ENCODE data around the gene MRPS33.
"Not testable (repeated sequence)": the region's sequence is repeated elsewhere in the genome, so short reads cannot be mapped to it uniquely, and the experiment has no call there.

MRPS33 gene

DNA sequence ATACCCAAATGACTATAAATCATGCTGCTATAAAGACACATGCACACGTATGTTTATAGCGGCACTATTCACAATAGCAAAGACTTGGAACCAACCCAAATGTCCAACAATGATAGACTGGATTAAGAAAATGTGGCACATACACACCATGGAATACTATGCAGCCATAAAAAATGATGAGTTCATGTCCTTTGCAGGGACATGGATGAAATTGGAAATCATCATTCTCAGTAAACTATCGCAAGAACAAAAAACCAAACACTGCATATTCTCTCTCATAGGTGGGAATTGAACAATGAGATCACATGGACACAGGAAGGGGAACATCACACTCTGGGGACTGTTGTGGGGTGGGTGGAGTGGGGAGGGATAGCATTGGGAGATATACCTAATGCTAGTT lies 23.3 kb upstream of the MRPS33 start:
- H3K4me3 ChIP-seq (ENCODE audit: low read depth in 1 of 5, low read length in 5 of 5); H3K9ac ChIP-seq (ENCODE audit: low read length in 5 of 5); H3K27me3 ChIP-seq (ENCODE audit: control insufficient read depth in 5 of 5, insufficient read depth in 4 of 5, low read length in 5 of 5); H3K27ac ChIP-seq (ENCODE audit: low read depth, low read length); H3K36me3 ChIP-seq (ENCODE audit: control insufficient read depth in 5 of 5, insufficient read depth in 5 of 5, low read length in 5 of 5); H3K9me3 ChIP-seq (ENCODE audit: control insufficient read depth in 5 of 5, low read length in 5 of 5); H3K4me1 ChIP-seq (ENCODE audit: control insufficient read depth in 5 of 5, insufficient read depth in 5 of 5, low read length in 5 of 5): not testable (repeated sequence)

DNA sequence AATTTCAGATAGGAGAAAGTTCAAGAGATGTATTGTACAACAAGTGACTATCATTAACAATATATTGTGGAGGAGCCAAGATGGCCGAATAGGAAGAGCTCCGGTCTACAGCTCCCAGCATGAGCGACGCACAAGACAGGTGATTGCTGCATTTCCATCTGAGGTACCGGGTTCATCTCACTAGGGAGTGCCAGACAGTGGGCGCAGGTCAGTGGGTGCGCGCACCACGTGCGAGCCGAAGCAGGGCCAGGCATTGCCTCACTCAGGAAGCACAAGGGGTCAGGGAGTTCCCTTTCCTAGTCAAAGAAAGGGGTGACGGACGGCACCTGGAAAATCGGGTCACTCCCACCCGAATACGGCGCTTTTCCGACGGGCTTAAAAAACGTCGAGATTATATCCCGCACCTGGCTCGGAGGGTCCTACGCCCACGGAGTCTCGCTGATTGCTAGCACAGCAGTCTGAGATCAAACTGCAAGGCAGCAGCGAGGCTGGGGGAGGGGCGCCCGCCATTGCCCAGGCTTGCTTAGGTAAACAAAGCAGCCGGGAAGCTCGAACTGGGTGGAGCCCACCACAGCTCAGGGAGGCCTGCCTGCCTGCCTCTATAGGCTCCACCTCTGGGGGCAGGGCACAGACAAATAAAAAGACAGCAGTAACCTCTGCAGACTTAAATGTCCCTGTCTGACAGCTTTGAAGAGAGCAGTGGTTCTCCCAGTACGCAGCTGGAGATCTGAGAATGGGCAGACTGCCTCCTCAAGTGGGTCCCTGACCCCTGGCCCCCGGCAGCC lies 18.0 kb upstream of the MRPS33 start:
- not testable (repeated sequence) for H3K9me3 ChIP-seq (ENCODE audit: control insufficient read depth in 5 of 5, low read length in 5 of 5); H3K27me3 ChIP-seq (ENCODE audit: control insufficient read depth in 5 of 5, insufficient read depth in 4 of 5, low read length in 5 of 5); H3K9ac ChIP-seq (ENCODE audit: low read length in 5 of 5); H3K27ac ChIP-seq (ENCODE audit: low read depth, low read length); H3K36me3 ChIP-seq (ENCODE audit: control insufficient read depth in 5 of 5, insufficient read depth in 5 of 5, low read length in 5 of 5); H3K4me1 ChIP-seq (ENCODE audit: control insufficient read depth in 5 of 5, insufficient read depth in 5 of 5, low read length in 5 of 5); H3K4me3 ChIP-seq (ENCODE audit: low read depth in 1 of 5, low read length in 5 of 5)

DNA sequence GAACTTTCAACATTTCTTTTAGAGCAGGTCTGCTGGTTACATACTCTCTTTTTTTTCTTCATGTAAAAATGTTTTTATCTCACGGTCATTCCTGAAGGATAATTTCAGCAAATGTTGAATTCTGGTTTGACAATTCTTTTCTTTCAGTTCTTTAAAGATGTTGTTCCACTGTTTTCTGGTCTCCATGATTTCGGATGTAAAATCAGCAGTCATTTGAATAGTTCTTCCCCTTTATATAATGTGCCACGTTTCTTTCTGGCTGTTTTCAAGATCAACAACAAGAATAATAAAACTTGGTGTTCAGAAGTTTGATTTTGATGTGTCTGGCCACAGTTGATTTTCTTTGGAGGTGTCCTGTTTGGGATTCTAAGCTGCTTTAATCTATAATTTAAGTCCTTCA lies 14.0 kb upstream of the MRPS33 start:
- Histone ChIP-seq H3K9ac (ENCODE audit: low read length in 5 of 5) (no peak overlapping the region), H3K9me3 (ENCODE audit: control insufficient read depth in 5 of 5, low read length in 5 of 5) (peaks cover 0 to 12% (median 4%) of the 10 kb centered on the region in 5 donors), H3K4me3 (ENCODE audit: low read depth in 1 of 5, low read length in 5 of 5) (no peak overlapping the region), H3K27me3 (ENCODE audit: control insufficient read depth in 5 of 5, insufficient read depth in 4 of 5, low read length in 5 of 5) (no peaks in the 10 kb centered on the region), H3K27ac (ENCODE audit: low read depth, low read length) (no peak overlapping the region), H3K4me1 (ENCODE audit: control insufficient read depth in 5 of 5, insufficient read depth in 5 of 5, low read length in 5 of 5) (no peaks in the 10 kb centered on the region), H3K36me3 (ENCODE audit: control insufficient read depth in 5 of 5, insufficient read depth in 5 of 5, low read length in 5 of 5) (no peaks in the 10 kb centered on the region)

DNA sequence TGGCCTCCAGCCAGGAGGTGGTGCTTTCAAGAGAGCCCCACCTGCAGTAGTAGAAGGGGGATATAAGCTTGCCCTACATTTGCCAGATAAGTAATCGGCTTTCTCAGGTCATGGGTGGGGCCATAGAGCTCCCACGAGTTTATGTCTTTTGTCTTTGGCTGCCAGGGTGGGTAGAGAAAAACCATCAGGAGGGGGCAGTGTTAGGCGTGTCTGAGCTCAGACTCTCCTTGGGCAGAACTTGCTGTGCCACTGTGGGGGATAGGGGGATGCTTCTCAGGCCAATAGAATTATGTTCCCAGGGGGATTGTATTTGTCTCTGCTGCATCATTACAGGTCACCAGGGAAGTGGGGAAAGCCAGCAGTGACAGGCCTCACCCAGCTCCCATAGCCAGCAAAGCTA lies 12.3 kb upstream of the MRPS33 start:
- no peaks in the 10 kb centered on the region for H3K4me1 ChIP-seq (ENCODE audit: control insufficient read depth in 5 of 5, insufficient read depth in 5 of 5, low read length in 5 of 5)

DNA sequence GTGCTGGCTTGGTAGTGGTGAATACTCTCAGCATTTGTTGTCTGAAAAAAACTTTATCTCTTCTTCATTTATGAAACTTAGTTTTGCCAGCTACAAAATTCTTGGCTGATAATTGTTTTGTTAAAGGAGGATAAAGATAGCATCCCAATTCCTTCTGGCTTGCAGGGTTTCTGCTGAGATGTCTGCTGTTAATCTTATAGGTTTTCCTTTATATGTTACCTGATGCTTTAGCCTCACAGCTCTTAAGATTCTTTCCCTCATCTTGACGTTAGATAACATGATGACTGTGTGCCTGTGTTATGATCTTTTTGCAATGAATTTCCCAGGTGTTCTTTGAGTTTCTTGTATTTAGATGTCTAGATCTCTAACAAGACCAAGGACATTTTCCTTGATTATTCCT lies 9.9 kb upstream of the MRPS33 start:
- no peaks in the 10 kb centered on the region for H3K27me3 ChIP-seq (ENCODE audit: control insufficient read depth in 5 of 5, insufficient read depth in 4 of 5, low read length in 5 of 5)
- no peak overlapping the region for H3K4me3 ChIP-seq (ENCODE audit: low read depth in 1 of 5, low read length in 5 of 5)
- H3K27ac ChIP-seq (ENCODE audit: low read depth, low read length), result no peak overlapping the region
- no peaks in the 10 kb centered on the region for H3K36me3 ChIP-seq (ENCODE audit: control insufficient read depth in 5 of 5, insufficient read depth in 5 of 5, low read length in 5 of 5)
- H3K9me3 ChIP-seq (ENCODE audit: control insufficient read depth in 5 of 5, low read length in 5 of 5), result peaks cover 0 to 12% (median 4%) of the 10 kb centered on the region in 5 donors
- no peaks in the 10 kb centered on the region for H3K4me1 ChIP-seq (ENCODE audit: control insufficient read depth in 5 of 5, insufficient read depth in 5 of 5, low read length in 5 of 5)
- no peak overlapping the region for H3K9ac ChIP-seq (ENCODE audit: low read length in 5 of 5)

More for the DNA sequence above, 12.3 kb upstream of the MRPS33 start:
- Histone ChIP-seq H3K9me3 (ENCODE audit: control insufficient read depth in 5 of 5, low read length in 5 of 5) (peaks cover 0 to 12% (median 4%) of the 10 kb centered on the region in 5 donors), H3K9ac (ENCODE audit: low read length in 5 of 5) (no peak overlapping the region), H3K27me3 (ENCODE audit: control insufficient read depth in 5 of 5, insufficient read depth in 4 of 5, low read length in 5 of 5) (no peaks in the 10 kb centered on the region), H3K4me3 (ENCODE audit: low read depth in 1 of 5, low read length in 5 of 5) (no peak overlapping the region), H3K36me3 (ENCODE audit: control insufficient read depth in 5 of 5, insufficient read depth in 5 of 5, low read length in 5 of 5) (no peaks in the 10 kb centered on the region), H3K27ac (ENCODE audit: low read depth, low read length) (no peak overlapping the region)

DNA sequence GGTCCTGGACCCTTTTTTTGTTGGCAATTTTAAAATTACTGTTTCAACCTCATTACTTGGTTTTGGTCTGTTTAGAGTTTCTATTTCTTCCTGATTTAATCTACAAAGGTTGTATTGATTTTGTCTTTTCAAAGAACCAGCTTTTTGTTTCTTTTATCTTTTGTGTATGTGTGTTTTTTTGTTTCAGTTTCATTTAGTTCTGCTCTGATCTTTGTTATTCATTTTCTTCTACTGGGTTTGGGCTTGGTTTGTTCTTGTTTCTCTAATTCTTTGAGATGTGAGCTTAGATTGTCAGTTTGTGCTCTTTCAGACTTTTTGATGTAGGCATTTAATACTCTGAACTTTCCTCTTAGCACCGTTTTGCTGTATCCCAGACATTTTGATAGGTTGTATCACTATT lies 8.5 kb upstream of the MRPS33 start:
- Histone ChIP-seq H3K4me3 (ENCODE audit: low read depth in 1 of 5, low read length in 5 of 5) (no peak overlapping the region), H3K9ac (ENCODE audit: low read length in 5 of 5) (no peak overlapping the region), H3K4me1 (ENCODE audit: control insufficient read depth in 5 of 5, insufficient read depth in 5 of 5, low read length in 5 of 5) (no peaks in the 10 kb centered on the region), H3K27ac (ENCODE audit: low read depth, low read length) (no peak overlapping the region), H3K9me3 (ENCODE audit: control insufficient read depth in 5 of 5, low read length in 5 of 5) (peaks cover 0 to 12% (median 4%) of the 10 kb centered on the region in 5 donors), H3K36me3 (ENCODE audit: control insufficient read depth in 5 of 5, insufficient read depth in 5 of 5, low read length in 5 of 5) (no peaks in the 10 kb centered on the region), H3K27me3 (ENCODE audit: control insufficient read depth in 5 of 5, insufficient read depth in 4 of 5, low read length in 5 of 5) (no peaks in the 10 kb centered on the region)

DNA sequence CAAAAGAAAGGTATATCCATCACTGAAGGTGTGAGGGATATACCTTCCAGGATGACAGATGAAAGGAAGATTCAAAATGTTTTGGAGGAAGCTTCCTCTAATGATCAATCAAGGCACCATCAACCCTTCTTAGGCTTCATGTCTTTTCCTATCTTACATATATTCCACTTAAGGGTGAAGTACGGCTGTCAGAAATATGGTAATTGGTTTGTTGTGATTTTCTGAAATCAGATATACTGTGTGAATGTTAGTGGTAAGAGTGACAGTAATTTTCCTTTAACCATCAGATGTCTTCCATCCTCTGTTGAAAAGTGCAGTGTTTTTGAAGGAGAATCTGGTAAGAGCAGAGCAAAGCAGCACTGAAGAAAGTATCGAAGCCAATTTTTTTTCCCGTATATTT lies 2.8 kb upstream of the MRPS33 start:
- Histone ChIP-seq H3K27ac (ENCODE audit: low read depth, low read length) (no peak overlapping the region), H3K27me3 (ENCODE audit: control insufficient read depth in 5 of 5, insufficient read depth in 4 of 5, low read length in 5 of 5) (peaks cover 0 to 2% (median 0%) of the 10 kb centered on the region in 5 donors), H3K4me1 (ENCODE audit: control insufficient read depth in 5 of 5, insufficient read depth in 5 of 5, low read length in 5 of 5) (peaks cover 0 to 21% (median 15%) of the 10 kb centered on the region in 5 donors), H3K36me3 (ENCODE audit: control insufficient read depth in 5 of 5, insufficient read depth in 5 of 5, low read length in 5 of 5) (no peaks in the 10 kb centered on the region), H3K9me3 (ENCODE audit: control insufficient read depth in 5 of 5, low read length in 5 of 5) (peaks cover 0 to 5% (median 2%) of the 10 kb centered on the region in 5 donors), H3K9ac (ENCODE audit: low read length in 5 of 5) (no peak overlapping the region), H3K4me3 (ENCODE audit: low read depth in 1 of 5, low read length in 5 of 5) (no peak overlapping the region)

DNA sequence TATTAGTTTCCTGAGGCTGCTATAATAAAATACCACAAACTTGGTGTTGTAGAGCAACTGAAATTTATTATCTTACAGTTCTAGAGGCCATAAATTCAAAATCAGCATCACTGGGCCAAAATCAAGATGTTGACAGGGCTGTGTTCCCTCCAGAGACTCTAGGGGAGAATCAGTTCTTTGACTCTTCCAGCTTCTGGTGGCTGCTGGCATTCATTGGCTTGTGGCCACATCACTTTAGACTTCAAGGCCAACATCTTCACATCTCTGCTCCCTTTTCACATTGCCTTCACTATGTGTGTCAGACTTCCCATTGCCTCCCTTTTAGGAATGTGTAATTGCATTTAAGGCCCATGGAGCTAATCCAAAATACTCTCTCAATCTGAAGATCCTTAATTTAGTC lies 1.6 kb upstream of the MRPS33 start:
- no peaks in the 10 kb centered on the region for H3K36me3 ChIP-seq (ENCODE audit: control insufficient read depth in 5 of 5, insufficient read depth in 5 of 5, low read length in 5 of 5)

DNA sequence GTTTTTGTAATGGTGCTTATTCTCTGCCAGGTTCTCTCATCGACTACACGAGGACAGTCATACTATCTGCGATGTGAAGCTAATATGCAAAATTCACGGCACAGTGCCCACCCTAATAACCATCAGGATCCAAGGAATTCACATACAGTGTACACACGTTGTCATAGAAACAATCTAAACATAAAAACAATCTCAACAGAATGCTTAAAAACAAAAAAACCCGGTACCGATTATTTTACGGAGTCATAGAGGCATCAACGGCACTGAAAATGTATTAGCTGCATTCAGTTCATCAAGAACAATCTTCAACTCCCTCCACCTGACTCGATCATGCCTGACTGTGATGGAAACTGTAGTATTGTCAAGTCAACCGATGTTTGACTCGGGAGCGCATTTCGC lies 628 bp downstream of the MRPS33 start:
- Histone ChIP-seq H3K27ac (ENCODE audit: low read depth, low read length) (peak overlapping the region; percentile 95), H3K4me3 (ENCODE audit: low read depth in 1 of 5, low read length in 5 of 5) (peak overlapping the region; percentile 68 to 97 (median 96)), H3K27me3 (ENCODE audit: control insufficient read depth in 5 of 5, insufficient read depth in 4 of 5, low read length in 5 of 5) (peaks cover 0 to 2% (median 0%) of the 10 kb centered on the region in 5 donors), H3K9me3 (ENCODE audit: control insufficient read depth in 5 of 5, low read length in 5 of 5) (peaks cover 0 to 5% (median 2%) of the 10 kb centered on the region in 5 donors), H3K4me1 (ENCODE audit: control insufficient read depth in 5 of 5, insufficient read depth in 5 of 5, low read length in 5 of 5) (peaks cover 0 to 21% (median 15%) of the 10 kb centered on the region in 5 donors), H3K36me3 (ENCODE audit: control insufficient read depth in 5 of 5, insufficient read depth in 5 of 5, low read length in 5 of 5) (peaks cover 0 to 12% (median 8%) of the 10 kb centered on the region in 5 donors), H3K9ac (ENCODE audit: low read length in 5 of 5) (peak overlapping the region; percentile 77 to 93 (median 88))

More for the DNA sequence above, 1.6 kb upstream of the MRPS33 start:
- H3K27ac ChIP-seq (ENCODE audit: low read depth, low read length), result no peak overlapping the region
- no peak overlapping the region for H3K9ac ChIP-seq (ENCODE audit: low read length in 5 of 5)
- no peak overlapping the region for H3K4me3 ChIP-seq (ENCODE audit: low read depth in 1 of 5, low read length in 5 of 5)
- H3K4me1 ChIP-seq (ENCODE audit: control insufficient read depth in 5 of 5, insufficient read depth in 5 of 5, low read length in 5 of 5), result peaks cover 0 to 21% (median 15%) of the 10 kb centered on the region in 5 donors
- H3K27me3 ChIP-seq (ENCODE audit: control insufficient read depth in 5 of 5, insufficient read depth in 4 of 5, low read length in 5 of 5), result peaks cover 0 to 2% (median 0%) of the 10 kb centered on the region in 5 donors
- peaks cover 0 to 5% (median 2%) of the 10 kb centered on the region in 5 donors for H3K9me3 ChIP-seq (ENCODE audit: control insufficient read depth in 5 of 5, low read length in 5 of 5)

DNA sequence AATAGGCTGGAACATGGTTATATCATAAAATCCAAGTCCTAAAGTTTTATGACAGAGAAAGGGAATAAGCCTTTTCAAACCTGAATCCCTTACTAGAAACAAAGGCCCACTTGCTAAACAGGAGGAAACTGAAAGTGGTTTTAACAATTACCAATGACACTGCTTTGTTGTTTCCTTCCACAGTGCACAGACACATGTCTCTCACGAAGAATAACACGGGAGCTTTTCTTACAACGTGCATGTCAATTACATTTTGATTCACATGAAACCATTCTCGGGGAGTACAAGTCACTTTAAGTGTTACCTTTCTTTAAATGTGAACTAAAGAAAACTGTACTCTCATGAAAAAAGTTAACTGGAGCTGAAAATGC lies 1.4 kb downstream of the MRPS33 start:
- Histone ChIP-seq H3K4me3 (ENCODE audit: low read depth in 1 of 5, low read length in 5 of 5) (peak overlapping the region in 1 of 5 donors; percentile 97), H3K27ac (ENCODE audit: low read depth, low read length) (no peak overlapping the region), H3K9ac (ENCODE audit: low read length in 5 of 5) (no peak overlapping the region), H3K4me1 (ENCODE audit: control insufficient read depth in 5 of 5, insufficient read depth in 5 of 5, low read length in 5 of 5) (peaks cover 0 to 21% (median 15%) of the 10 kb centered on the region in 5 donors), H3K27me3 (ENCODE audit: control insufficient read depth in 5 of 5, insufficient read depth in 4 of 5, low read length in 5 of 5) (peaks cover 0 to 2% (median 0%) of the 10 kb centered on the region in 5 donors), H3K36me3 (ENCODE audit: control insufficient read depth in 5 of 5, insufficient read depth in 5 of 5, low read length in 5 of 5) (peaks cover 2 to 13% (median 8%) of the 10 kb centered on the region in 5 donors), H3K9me3 (ENCODE audit: control insufficient read depth in 5 of 5, low read length in 5 of 5) (peaks cover 0 to 5% (median 2%) of the 10 kb centered on the region in 5 donors)

Measured in subcutaneous abdominal adipose tissue (tissue), 5 donors.